ENCODE measurements around the gene MAPKAP1.

DNA sequence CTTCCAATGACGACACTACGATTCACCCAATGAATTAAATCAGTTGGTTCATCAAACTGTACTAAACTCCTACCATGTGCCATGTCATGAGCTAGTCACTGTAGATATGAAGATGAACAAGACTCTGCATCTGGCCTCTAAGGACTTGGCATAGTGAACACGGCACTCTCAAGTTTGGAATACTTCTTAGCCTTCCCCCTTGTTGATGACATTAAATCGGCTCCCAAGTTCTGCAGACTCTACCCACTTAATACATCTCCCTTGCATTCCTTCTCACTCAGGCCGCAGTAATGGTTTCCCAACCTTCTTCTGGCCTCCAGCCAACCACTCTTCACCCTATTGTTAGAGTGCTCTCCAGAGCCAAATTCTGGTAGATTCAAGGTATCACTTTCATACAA is 184.7 kb downstream of the MAPKAP1 start:
- TF ChIP-seq, protein P1, sequence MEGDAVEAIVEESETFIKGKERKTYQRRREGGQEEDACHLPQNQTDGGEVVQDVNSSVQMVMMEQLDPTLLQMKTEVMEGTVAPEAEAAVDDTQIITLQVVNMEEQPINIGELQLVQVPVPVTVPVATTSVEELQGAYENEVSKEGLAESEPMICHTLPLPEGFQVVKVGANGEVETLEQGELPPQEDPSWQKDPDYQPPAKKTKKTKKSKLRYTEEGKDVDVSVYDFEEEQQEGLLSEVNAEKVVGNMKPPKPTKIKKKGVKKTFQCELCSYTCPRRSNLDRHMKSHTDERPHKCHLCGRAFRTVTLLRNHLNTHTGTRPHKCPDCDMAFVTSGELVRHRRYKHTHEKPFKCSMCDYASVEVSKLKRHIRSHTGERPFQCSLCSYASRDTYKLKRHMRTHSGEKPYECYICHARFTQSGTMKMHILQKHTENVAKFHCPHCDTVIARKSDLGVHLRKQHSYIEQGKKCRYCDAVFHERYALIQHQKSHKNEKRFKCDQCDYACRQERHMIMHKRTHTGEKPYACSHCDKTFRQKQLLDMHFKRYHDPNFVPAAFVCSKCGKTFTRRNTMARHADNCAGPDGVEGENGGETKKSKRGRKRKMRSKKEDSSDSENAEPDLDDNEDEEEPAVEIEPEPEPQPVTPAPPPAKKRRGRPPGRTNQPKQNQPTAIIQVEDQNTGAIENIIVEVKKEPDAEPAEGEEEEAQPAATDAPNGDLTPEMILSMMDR (IDR thresholded peaks at IDR 0.05) = no peak
- TF ChIP-seq POLR2A (IDR thresholded peaks at IDR 0.05) (no peak), POLR2AphosphoS5 (IDR thresholded peaks at IDR 0.05) (no peak), EP300 (IDR thresholded peaks at IDR 0.05) (no peak)

All from suprapubic skin (tissue), 4 donors.